Neuron (in vitro differentiated cells): ENCODE measurements around the gene IVD.

Experiments used
- H2AFZ ChIP-seq: one replicate; pipeline ENCODE4 v1.6.1; 2013; ENCODE audit warnings: low read depth, mild to moderate bottlenecking, inconsistent platforms, low read length, moderate library complexity
- H3K27me3 ChIP-seq: one replicate; pipeline ENCODE4 v1.6.1; 2013; ENCODE audit warnings: low read length; ENCODE audit not compliant: insufficient read depth
- H3K36me3 ChIP-seq: one replicate; pipeline ENCODE4 v1.6.1; 2013; ENCODE audit warnings: low read length; ENCODE audit not compliant: insufficient read depth
- H3K4me1 ChIP-seq: one replicate; pipeline ENCODE4 v1.6.1; 2013; ENCODE audit warnings: low read length; ENCODE audit not compliant: insufficient read depth
- H3K4me3 ChIP-seq: 2 replicates; pipeline ENCODE4 v1.5.1; 2013; ENCODE audit warnings: mild to moderate bottlenecking, low read length, moderate library complexity
- H3K9me3 ChIP-seq: one replicate; pipeline ENCODE4 v1.6.1; 2013; ENCODE audit warnings: low read length

IVD gene

DNA sequence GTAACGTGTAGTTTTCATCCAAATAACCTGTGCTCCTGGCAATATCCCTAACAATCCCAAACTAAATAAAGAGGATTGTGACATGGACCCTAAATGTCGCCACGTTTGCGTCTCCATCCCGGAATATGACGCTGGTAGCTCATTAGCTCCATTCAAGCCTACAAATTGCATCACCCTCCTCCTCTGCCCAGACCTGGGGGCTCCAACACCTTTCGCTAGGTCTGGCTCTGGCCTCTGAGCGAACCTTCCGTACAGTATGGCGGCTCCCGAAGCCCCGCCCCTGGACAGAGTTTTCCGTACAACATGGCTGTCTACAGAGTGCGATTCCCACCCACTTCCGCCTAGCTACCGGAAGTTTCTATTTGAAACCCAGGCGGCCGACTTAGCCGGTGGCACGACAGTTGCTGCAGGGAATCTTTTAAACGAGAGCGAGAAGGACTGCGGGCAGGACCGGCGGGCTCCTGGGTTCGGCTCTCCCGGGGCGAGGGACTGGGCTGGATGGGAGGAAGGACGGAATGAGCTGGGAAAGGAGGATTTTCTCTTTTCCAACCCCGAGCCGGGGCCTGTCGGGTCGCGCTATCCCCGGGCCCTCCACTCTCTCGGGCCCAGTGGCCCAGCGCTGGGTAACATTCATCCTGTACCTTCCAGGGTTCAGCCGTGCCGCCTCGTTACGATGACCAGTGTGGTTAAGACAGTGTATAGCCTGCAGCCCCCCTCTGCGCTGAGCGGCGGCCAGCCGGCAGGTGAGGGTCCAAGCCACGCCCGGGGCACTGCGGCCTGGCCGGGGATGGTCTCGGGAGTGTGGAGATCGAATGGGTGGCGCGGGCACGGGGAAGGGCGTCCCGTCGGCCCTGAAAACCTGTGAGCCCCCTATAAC, 22.8 kb upstream of the IVD start, which contains the start of gene KNSTRN:
TSS of gene KNSTRN (plus strand) at position 142 of the 877 bp plus-strand sequence. CDS start at position 257, 115 bp downstream.
- Histone ChIP-seq H3K36me3 (peaks cover 30% of the 10 kb centered on the region), H3K4me3 (peak within 1 kb of the TSS; percentile 77), H3K27me3 (no peaks in the 10 kb centered on the region), H3K9me3 (no peaks in the 10 kb centered on the region), H2AFZ (peak within 1 kb of the TSS; percentile 68), H3K4me1 (peaks cover 9% of the 10 kb centered on the region)

DNA sequence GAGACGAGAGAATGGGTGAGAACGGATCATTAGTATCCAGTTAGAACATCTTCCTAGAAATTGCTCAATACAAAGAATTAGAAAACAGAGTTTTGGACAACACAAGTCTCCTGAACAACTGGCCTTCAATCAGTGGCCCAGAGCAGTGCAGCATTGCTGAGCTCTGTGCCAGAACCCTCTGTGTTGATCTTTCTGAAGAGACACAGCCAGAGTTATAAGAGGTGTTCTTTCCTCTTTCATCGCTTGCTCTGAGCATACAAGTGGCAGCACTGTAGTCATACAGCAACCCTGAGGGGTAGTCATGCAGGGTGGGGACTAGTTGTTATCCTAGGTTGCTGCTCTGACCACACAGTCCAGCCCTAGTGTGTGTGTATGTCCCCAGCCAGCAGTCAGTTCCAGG, 19.1 kb upstream of the IVD start:
- Histone ChIP-seq H3K9me3 (no peaks in the 10 kb centered on the region), H3K36me3 (peaks cover 61% of the 10 kb centered on the region), H3K4me1 (peaks cover 9% of the 10 kb centered on the region), H3K4me3 (no peak overlapping the region), H3K27me3 (no peaks in the 10 kb centered on the region), H2AFZ (no peak overlapping the region)

DNA sequence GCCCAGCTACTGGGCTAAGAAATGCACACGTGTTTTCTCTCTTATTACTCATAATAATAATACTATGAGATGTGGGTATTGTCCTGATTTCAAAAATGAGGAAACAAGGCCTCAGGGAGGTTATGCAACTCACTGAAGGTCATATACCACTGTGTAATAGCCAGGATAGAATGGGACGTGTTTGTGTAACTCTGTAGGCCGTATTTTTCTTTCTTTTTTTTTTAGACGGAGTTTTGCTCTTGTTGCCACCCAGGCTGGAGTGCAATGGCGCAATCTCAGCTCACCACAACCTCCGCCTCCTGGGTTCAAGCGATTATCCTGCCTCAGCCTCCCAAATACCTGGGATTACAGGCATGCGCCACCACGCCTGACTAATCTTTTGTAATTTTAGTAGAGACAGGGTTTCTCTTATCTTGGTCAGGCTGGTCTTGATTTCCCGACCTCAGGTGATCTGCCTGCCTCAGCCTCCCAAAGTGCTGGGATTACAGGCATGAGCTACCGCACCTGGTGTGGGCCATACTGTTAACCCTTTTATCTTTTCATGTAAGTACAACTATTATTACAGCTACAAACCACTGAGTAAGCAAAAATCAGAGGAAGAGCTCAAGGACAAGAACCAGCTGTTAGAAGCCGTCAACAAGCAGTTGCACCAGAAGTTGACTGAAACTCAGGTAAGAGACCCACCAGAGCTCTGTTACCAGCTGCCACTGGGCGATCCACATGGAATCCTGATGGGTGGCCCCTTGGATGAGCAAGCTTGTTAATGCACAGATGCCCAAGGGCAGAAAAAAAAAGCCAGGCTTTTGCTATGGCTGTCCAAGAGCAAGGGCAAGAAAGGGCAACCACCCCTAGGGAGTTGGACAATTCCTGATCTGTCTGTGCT, 16.4 kb upstream of the IVD start:
- peaks cover 88% of the 10 kb centered on the region for H3K36me3 ChIP-seq
- no peaks in the 10 kb centered on the region for H3K27me3 ChIP-seq
- no peaks in the 10 kb centered on the region for H3K9me3 ChIP-seq
- peaks cover 3% of the 10 kb centered on the region for H3K4me1 ChIP-seq
- no peak overlapping the region for H2AFZ ChIP-seq
- H3K4me3 ChIP-seq: no peak overlapping the region

DNA sequence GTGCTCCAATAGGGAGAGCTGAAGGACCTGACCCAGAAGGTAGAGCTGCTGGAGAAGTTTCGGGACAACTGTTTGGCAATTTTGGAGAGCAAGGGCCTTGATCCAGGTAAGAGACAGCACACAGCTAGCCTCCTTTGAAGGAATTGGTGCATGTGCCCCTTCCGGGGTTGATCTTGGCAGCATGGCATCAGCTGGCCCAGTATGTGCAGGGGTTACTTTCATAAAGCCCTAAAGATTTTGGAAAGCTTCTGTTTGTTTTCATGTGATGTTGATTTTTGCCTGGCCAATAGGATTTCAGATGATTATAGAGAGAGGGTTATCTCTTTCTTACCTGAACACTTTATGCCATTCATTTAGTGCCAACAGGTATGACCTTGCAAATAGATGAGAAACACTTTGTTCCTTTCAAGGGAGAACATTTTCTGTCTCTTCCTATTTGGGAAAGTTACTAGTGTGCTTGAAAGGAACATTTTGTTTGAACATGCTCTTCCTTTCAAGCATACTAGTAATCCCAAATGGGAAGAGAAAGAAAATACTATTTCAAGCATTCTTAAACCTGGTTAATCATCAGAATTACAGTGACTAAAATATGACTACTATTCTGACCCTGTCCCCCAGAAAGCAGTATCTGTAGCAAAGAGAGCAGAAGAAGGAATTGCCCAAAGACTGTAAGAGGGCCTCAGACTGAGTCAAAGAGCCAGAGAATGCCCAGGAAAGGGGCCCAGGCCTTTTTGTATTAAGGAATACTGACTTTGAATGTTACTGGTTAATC, 15.6 kb upstream of the IVD start:
- no peaks in the 10 kb centered on the region for H3K27me3 ChIP-seq
- H3K4me1 ChIP-seq: no peaks in the 10 kb centered on the region
- no peak overlapping the region for H2AFZ ChIP-seq
- H3K9me3 ChIP-seq: no peaks in the 10 kb centered on the region
- H3K36me3 ChIP-seq: peaks cover 85% of the 10 kb centered on the region
- no peak overlapping the region for H3K4me3 ChIP-seq

DNA sequence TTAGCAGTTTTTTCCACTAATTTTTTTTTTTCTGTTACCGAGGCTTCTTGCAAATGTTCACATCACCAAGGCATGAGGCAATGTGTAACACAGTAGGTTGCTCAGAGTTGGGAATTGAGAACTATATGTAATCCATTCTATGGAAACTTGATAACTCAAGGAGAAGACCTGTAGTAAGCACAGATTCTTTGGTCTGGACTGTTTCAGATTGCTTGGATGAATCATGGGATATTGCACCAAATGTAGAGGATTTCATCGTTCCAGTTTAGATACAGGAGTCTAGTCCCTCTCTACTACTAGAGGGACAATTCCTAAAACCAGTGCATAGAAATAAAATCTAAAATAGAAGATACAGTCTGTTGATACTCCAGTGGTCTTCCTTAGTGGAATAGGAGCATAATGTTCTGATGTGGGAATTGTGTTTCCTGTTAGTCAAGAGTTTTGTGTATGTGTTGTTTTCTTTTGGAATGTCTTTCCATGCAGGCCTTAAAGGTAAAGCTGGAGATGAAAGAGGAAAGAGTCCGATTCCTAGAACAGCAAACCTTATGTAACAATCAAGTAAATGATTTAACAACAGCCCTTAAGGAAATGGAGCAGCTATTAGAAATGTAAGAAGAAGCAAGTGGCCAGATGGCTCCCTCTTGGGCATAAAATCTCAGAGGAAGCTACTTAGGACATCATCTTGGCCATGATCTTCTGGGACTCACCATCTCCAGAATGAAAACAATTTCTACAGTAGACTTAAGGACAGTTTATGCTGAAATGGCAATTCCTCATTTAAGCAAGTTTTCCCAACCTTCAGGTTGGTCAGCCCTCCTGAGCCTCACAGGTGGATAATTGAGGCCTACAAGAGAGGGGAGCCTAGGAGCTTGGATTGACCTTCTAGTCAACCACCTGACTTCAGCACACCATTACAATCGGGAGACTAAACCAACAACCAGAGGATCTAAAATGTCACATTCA, 12.3 kb upstream of the IVD start:
- no peak overlapping the region for H3K4me3 ChIP-seq
- peaks cover 60% of the 10 kb centered on the region for H3K36me3 ChIP-seq
- no peak overlapping the region for H2AFZ ChIP-seq
- no peaks in the 10 kb centered on the region for H3K27me3 ChIP-seq
- H3K9me3 ChIP-seq: no peaks in the 10 kb centered on the region
- no peaks in the 10 kb centered on the region for H3K4me1 ChIP-seq

DNA sequence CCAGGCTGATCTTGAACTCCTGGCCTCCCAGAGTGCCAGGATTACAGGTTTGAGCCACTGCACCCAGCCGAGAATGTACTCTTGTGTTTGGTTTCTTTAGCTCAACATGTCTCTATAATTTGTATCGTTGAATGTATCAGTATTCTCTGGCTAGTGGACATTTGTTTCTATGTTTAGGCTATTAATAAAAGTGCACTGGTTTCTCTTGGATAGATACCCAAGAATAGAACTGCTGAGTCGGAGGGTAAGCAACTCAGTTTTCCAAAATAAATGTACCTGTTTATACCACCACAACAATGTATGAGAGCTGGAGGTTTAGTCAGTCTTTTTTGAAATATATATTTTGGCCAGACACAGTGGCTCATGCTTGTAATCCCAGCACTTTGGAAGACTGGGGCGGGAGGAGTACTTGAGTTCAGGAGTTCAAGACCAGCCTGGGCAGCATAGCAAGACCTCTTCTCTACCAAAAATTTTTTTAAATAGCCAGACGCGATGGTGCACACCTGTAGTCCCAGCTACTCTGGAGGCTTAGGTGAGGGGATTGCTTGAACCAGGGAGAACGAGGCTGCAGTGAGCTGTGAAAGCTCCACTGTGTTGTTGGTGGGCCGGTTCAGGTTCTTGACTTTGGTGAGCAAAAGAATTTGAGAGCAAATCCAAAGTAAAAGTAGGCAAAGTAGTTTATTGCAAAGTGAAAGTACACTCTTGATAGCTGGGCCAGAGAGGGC, 7.7 kb upstream of the IVD start:
- no peak overlapping the region for H3K4me3 ChIP-seq
- no peak overlapping the region for H2AFZ ChIP-seq
- peaks cover 19% of the 10 kb centered on the region for H3K36me3 ChIP-seq
- H3K27me3 ChIP-seq: no peaks in the 10 kb centered on the region
- H3K9me3 ChIP-seq: no peaks in the 10 kb centered on the region
- H3K4me1 ChIP-seq: no peaks in the 10 kb centered on the region

DNA sequence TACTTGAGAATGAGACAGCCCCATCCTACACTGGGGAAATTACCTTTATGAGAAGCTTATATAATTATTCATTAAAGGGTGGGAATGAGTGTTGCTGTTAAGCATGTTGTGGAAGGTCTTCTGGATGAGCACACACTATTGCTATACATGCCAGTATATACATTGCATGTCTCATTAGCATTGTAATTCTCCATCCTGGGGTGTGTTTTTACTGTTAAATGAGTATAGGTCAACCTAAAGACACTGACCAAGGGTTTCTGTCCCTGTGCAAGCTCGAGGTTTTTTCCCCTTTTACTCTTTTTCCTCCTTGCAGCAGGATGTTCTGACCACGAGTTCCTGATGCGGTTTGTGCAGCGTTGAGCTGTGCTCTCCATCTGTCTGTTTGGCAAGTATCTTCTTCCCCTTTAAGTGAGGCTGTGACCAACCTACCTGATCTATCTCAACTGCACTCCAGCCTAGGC, 7.2 kb upstream of the IVD start:
- Histone ChIP-seq H3K9me3 (no peaks in the 10 kb centered on the region), H3K27me3 (no peaks in the 10 kb centered on the region), H3K36me3 (peaks cover 13% of the 10 kb centered on the region), H3K4me3 (no peak overlapping the region), H3K4me1 (no peaks in the 10 kb centered on the region), H2AFZ (no peak overlapping the region)

DNA sequence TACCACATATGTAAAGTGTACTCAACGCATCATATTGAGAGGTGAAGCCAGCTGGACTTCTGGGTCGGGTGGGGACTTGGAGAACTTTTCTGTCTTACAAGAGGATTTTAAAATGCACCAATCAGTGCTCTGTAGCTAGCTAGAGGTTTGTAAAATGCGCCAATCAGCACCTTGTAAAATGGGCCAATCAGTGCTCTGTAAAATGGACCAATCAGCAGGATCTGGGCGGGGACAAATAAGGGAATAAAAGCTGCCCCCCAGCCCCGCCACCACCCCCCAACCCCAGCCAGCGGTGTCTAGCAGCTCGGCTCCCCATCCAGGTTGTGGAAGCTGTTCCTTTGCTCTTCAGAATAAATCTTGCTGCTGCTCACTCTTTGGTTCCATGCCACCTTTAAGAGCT, 6.2 kb upstream of the IVD start:
- Histone ChIP-seq H3K36me3 (peaks cover 4% of the 10 kb centered on the region), H3K27me3 (no peaks in the 10 kb centered on the region), H3K9me3 (no peaks in the 10 kb centered on the region), H2AFZ (no peak overlapping the region), H3K4me1 (no peaks in the 10 kb centered on the region), H3K4me3 (no peak overlapping the region)

DNA sequence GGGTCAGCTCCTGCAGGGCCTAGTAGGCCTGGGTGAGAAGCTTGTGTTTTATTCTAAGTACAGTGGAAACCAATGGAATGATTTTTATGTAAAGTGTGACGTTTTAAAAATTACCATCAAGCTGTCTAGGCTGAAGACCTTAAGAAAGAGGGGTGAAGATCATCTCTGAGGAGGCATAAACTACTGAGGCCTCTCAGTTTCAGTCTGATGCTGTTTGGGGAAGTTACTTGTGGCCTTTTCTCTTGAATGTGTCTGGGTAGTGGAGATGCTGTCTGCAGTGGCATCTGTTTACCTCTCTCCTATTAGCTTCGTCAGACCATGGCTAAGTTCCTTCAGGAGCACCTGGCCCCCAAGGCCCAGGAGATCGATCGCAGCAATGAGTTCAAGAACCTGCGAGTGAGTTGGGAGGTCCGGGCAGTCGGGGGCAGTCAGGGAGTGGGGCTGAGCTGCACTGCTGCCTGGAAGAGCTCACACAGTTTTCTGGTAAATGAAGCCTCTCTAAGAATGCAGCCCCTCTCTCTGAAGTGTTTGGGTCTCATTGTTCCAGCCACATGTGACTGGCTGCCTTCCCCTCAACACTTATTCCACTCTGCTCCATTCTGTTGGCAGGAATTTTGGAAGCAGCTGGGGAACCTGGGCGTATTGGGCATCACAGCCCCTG, 1.9 kb downstream of the IVD start:
- H3K9me3 ChIP-seq: no peaks in the 10 kb centered on the region
- H3K4me1 ChIP-seq: peaks cover 21% of the 10 kb centered on the region
- H3K4me3 ChIP-seq: no peak overlapping the region
- H2AFZ ChIP-seq: no peak overlapping the region
- peaks cover 41% of the 10 kb centered on the region for H3K36me3 ChIP-seq
- H3K27me3 ChIP-seq: no peaks in the 10 kb centered on the region

DNA sequence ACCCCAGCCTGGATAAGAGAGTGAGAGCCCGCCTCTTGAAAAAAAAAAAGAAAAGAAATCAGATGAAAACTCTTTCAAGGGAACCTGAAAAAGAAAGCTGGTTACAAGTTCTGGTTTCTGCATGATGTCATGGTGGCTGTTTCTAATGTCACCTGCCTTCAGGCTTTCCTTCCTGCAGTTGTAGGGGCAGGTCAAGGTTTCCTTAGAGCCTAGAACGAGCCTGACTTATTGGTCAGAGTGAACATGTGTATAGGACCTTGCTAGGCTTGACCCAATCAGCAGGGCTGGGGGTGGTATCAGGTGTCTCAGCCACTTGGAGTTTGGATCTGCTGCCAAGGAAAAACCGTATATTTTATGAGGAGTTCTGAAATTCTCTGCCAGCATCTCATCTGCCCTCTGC, 3.8 kb downstream of the IVD start:
- Histone ChIP-seq H3K9me3 (no peaks in the 10 kb centered on the region), H3K27me3 (no peaks in the 10 kb centered on the region), H3K4me1 (peaks cover 21% of the 10 kb centered on the region), H3K36me3 (peaks cover 55% of the 10 kb centered on the region), H2AFZ (no peak overlapping the region), H3K4me3 (no peak overlapping the region)

DNA sequence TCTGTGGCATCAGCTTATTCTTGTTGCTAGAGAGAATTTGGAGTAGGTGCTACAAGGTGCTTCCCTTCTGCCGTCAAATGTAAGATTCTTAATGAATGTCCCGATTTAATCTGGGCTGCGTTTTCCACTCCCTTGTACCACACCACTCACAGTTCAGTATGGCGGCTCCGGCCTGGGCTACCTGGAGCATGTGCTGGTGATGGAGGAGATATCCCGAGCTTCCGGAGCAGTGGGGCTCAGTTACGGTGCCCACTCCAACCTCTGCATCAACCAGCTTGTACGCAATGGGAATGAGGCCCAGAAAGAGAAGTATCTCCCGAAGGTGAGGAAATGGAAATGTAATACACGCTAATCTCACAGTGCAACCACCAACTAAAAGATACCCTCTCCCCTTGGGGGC, 4.9 kb downstream of the IVD start:
- H3K4me1 ChIP-seq: peaks cover 17% of the 10 kb centered on the region
- H3K27me3 ChIP-seq: no peaks in the 10 kb centered on the region
- no peak overlapping the region for H2AFZ ChIP-seq
- no peaks in the 10 kb centered on the region for H3K9me3 ChIP-seq
- no peak overlapping the region for H3K4me3 ChIP-seq
- peaks cover 66% of the 10 kb centered on the region for H3K36me3 ChIP-seq
